HG03097 (cell line): ENCODE measurements around the gene ZNF664.
"Not testable (repeated sequence)": the region's sequence is repeated elsewhere in the genome, so short reads cannot be mapped to it uniquely, and the experiment has no call there.

Experiments
- ATAC-seq: cut with Tn5 transposase; IDR thresholded peaks from one replicate; pipeline ENCODE4 v1.9.1; 2021; ENCODE audit not compliant: unreplicated experiment, low FRiP score

Gene ZNF664

DNA sequence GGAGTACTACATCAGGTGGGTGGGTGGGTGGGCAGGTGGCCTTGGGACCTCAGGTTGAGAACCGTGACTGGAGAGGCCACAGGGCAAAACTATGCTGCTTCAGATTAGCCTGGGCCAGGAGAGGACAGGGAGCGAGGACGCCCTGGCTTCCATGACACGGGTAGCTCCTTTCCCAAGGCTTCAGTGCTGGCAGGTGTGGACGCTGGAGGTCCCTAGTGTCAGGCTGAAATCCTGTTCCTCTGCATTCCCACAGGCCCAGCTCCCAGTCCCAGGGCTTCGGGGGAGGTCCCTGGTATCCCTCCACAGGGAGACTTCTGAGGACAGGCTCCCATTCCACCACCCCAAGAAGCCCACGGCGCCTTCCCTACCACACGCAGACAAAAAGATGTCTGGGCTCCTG lies 32.0 kb upstream of the ZNF664 start:
- ATAC-seq = no peak

GRCh38 chr12:123941624-123942237 lies 31.3 kb upstream of the ZNF664 start:
- ATAC-seq = no peak

- ATAC-seq = no peak
Observed at GRCh38 chr12:123942238-123942653, 30.8 kb upstream of the ZNF664 start.

DNA sequence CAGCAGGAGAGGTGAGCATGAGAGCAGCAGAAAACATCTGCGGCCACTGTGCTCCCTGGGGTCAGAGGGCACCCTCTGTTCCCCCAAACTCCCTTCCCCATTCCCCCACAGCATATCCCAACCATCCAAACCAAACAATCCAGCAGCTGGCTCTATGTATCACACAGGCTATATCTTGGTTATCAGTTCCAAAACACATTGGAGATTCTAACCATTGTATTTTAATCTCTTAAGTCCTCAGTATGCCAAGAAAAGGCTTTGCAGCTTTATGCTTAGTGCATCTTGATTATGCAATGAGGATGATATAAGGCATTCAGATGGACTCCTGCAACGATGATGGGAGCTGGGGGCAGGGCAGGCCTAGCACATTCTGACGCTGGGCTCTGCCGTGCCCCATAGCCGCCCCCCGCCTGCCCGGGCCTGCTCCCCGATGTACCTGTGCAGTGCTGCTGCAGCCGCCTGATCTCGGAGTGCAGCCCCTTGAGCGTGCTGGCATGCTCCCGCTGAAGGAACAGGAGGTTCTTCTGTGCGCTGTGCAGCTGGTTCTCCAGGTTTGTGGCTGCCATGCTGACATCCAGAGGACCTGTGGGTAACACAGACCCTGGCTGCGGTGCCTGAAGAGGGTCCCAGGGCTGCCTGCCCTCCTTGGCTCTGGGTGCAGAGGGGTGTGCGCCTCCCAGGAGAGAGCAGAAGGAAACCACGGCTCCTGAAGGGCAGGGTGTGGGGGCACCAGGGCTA lies 29.9 kb upstream of the ZNF664 start:
- no peak for ATAC-seq

DNA sequence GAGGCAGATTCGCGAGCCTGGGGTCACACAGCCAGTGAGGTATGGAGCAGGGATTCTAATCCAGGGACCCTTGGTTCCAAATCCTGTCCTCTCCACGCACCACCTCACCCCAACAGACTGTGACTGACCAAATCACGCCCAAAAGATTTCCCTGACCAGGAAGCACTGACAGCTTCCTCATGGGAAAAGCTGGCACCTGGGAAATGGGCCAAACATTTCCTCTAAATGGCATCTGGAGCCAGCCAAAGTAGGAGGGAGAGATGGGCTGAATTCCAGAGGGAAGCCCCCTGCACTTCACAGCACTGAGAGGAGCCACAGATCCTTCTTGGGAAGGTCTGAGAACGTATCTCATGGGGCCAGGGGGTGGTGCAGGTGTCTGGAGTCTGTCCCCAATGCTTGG lies 29.2 kb upstream of the ZNF664 start:
- ATAC-seq = no peak

GRCh38 chr12:123944696-123945095 lies 28.3 kb upstream of the ZNF664 start:
- ATAC-seq = no peak

DNA sequence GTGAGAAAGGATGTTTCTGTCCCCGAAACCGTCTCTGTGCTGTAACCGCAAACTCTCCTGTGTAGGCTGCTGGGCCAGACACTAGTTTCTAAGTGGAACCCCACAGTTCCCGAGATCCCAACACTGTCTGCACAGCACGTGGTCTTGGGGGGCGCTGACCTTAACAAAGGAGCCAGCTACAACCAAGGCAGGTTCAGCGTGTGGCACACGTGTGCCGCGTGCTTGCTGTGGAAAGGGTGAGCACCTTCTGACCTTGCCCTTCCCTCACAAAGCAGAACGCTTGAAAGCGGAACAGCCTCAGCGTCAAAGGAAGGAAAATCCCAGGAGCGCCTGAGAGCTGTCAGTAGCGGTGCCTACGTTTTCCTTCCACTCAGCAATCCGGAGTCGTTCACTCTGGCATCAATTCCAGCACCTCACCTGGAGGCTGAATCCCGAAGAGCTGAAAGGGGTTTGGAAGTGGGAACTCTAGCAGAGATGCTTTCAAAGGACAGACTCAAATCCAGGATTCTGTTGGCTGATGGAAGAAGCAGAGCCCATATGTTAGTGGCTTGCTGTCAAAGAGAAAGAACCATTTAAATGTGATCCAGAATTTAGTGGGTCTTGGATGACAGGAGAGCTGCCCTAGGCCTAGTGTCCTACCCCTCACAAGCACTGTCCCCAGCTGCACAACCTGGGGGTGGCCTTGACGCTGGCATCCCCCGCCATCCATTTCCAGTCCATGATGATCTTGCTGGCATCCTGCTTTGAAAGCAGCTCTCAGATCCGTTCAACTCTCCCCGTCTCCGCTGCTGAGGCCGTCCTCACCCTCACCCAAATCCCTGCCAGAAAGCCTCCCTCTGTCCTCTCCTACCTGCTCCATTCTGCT lies 27.5 kb upstream of the ZNF664 start:
- no peak for ATAC-seq

DNA sequence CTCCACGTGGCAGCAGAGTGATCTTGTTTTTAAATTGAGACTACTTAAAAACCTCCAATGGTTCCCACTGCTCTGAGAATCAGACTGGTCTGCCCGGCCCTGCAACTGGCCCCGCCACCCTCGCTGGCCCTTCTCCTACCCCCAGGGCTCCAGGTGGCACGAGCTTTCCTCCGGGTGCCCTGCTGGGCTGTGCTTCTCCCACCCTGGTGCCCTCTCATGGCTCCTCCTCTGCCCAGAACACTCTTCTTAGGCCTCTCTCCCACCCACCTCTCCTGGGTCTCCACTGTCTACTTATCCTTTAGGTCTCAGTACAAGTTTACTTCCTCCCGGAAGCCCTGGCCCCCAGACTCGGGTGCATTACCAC lies 26.9 kb upstream of the ZNF664 start:
- no peak for ATAC-seq

DNA sequence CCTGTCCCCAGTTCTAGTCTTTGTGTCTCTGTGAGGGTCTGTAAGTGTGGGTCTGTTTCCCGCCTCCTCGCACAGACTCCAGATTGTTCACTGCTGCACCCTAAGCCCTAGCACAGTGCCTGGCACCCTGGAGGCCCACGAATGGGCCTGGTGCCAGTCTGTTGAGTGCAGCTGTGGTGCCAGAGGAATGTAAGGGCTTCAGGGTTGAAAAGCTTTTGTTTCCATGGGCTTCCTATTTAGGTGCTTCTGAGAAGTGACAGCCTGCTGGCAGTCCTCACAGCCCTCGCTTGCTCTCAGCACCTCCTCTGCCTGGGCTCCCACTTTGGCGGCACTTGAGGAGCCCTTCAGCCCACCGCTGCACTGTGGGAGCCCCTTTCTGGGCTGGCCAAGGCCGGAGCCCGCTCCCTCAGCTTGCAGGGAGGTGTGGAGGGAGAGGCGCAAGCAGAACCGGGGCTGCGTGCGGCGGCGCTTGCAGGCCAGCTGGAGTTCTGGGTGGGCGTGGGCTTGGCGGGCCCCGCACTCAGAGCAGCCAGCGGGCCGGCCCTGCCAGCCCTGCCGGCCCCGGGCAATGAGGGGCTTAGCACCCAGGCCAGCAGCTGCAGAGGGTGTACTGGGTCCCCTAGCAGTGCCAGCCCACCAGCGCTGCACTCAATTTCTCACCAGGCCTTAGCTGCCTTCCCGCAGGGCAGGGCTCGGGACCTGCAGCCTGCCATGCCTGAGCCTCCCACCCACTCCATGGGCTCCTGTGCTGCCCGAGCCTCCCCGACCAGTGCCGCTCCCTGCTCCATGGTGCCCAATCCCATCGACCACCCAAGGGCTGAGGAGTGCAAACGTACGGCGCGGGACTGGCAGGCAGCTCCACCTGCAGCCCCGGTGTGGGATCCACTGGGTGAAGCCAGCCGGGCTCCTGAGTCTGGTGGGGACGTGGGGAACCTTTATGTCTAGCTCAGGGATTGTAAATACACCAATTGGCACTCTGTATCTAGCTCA lies 26.2 kb upstream of the ZNF664 start:
- not testable (repeated sequence) for ATAC-seq

- ATAC-seq = not testable (repeated sequence)
Observed at GRCh38 chr12:123947531-123947930, 25.5 kb upstream of the ZNF664 start.

DNA sequence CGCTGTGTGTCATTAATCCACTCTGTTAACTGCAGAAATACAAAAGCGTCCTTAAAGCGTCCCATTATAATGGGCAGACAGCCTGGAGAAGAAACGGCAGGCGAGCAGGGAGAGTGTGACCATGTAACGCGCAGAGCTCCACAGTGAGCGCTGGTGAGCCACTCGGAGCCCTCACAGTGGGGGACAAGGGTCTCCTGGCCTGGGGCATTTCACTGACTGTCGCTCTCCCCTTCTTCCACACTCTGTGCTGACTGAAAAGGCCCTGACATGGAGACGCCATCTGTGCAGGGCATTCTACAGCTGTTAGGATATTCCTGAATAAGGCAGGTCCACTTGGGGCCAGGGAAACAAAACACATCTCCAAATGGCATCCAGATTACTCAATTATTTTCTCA lies 24.6 kb upstream of the ZNF664 start:
- no peak for ATAC-seq

DNA sequence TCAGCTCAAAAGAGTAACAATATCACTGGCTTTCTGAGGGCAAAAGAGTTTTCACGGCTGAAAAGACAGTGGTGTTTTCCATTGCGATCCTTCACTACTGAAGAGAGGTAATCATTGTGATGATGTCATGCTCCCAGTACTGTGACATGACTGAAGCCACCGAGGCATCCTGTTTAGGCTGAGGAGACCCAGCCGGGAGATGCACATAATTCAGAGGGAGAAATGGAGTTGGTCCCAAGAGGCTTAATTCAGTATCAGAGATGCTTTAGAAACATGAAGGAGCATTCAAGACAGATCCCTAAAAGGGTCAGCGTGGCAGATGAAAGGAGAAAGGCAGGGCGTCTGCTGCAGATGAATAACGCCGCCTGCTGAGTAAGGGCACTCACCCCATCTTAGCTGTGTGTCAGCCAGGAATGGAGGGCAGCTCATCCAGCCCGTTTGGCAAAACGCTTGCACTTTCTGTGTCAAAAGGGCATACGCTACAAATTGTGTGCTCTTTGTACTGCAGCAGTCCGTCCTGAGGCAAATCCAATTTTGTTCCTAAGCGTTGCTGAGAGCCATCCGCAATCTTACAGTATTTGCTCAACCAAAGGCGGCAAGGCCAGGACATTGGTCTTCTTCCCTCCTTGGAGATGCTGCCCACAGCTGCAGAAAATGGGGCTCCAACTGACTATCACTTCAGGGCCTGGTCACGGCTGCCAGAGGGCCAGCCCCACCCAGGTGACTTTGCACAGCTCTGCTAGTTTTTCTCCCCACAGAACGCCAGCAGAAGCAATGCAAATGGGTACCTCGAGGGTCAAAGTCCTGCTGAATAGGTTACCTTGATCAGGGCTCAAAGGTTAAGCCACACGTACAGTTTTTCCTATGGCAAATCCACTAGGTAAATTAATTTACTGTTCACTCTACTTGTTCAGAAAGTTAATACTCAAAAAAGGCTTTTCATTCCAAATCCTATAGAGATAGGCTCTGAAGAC lies 23.9 kb upstream of the ZNF664 start:
- ATAC-seq = no peak

- ATAC-seq = no peak
Observed at GRCh38 chr12:123949770-123950165, 23.2 kb upstream of the ZNF664 start.

GRCh38 chr12:123950476-123951349 lies 22.3 kb upstream of the ZNF664 start:
- ATAC-seq = no peak

GRCh38 chr12:123951467-123951866 lies 21.5 kb upstream of the ZNF664 start:
- ATAC-seq = no peak

GRCh38 chr12:123952037-123952436 lies 21.0 kb upstream of the ZNF664 start:
- no peak for ATAC-seq

DNA sequence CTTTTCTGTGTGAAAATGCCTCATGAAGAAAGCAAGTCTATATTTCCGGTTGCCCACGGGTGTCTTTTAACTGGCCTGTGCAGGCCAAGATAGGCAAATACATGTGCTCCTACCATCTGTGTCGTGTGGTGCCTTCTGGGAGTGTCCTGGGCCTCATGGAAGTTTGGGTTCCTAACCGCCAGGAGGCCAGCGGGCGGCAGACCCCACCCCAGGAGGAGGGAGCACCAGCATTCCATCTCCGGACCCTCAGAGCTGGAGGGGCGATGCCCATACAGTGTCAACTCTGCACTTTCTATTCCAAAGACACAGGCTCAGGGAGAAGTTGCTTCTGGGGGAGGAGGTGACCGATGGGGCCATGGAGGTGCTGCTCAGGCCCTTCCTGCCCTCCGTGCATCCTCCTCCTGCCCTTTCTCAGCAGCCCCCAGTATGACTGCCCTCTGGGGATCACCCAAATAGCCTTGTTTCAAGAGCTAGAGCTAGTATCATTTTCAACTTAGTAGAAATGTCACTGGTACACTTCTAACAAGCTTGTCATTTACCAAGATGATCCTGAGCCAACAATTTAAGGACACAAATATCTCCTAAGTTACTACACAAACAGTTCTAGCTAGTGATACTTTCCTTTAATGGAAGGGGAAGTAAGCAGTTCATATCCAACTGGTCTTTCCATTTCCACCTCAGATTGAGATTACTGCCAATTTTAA lies 18.2 kb upstream of the ZNF664 start:
- no peak for ATAC-seq

DNA sequence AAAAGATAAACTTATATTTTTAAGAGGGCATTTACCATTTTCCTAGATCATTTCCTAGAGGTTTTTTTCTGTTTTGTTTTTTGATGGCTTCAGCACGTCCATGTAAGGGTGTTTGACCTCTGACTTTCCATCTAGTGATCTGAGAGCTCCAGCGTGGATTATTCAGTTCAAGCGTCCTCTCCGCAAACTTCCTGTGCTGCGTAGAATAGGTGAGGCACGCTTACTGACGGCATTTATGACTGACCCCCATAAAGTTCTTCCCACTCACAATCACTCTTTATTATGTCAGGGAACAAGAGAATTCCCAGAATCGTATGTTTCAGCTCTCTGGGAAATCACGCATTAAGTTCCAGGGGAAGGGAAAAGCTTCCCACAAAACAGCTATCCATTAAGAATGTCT lies 16.8 kb upstream of the ZNF664 start:
- no peak for ATAC-seq
